H9 (cell line): Measurements from ENCODE around the gene TUBGCP6. TPM values are rescaled to one million over a fixed set of nuclear protein-coding genes. Genes with fewer than 3 reads are reported as not detected.

Experiments used
- DNase-seq: peaks from one replicate; pipeline ENCODE4 v3.0.0-alpha.2; 2017
- H2AFZ ChIP-seq: one replicate; pipeline ENCODE4 v1.6.1; 2013; ENCODE audit warnings: mild to moderate bottlenecking, low read length, control low read depth, moderate library complexity
- H2AK5ac ChIP-seq: 2 replicates; pipeline ENCODE4 v1.6.1; 2013; ENCODE audit warnings: low read length, control low read depth, mixed read lengths; ENCODE audit not compliant: insufficient read length
- H2BK120ac ChIP-seq: one replicate; pipeline ENCODE4 v1.6.1; 2013; ENCODE audit warnings: low read depth, mild to moderate bottlenecking, low read length, control low read depth, inconsistent platforms; ENCODE audit not compliant: poor library complexity, severe bottlenecking
- H2BK12ac ChIP-seq: 2 replicates; pipeline ENCODE4 v1.6.1; 2013; ENCODE audit warnings: low read length, control low read depth, mixed read lengths, low read depth; ENCODE audit not compliant: insufficient read length
- H2BK15ac ChIP-seq: 2 replicates; pipeline ENCODE4 v1.6.1; 2013; ENCODE audit warnings: low read depth, low read length, control low read depth
- H2BK20ac ChIP-seq: one replicate; pipeline ENCODE4 v1.6.1; 2013; ENCODE audit warnings: low read depth, mild to moderate bottlenecking, low read length, control low read depth, inconsistent platforms; ENCODE audit not compliant: poor library complexity, severe bottlenecking
- H2BK5ac ChIP-seq: 2 replicates; pipeline ENCODE4 v1.6.1; 2013; ENCODE audit warnings: low read length, control low read depth, mixed read lengths; ENCODE audit not compliant: insufficient read length
- H3K14ac ChIP-seq: 2 replicates; pipeline ENCODE4 v1.6.1; 2013; ENCODE audit warnings: low read length, control low read depth; ENCODE audit not compliant: insufficient read depth
- H3K18ac ChIP-seq: 2 replicates; pipeline ENCODE4 v1.6.1; 2013; ENCODE audit warnings: low read depth, mild to moderate bottlenecking, mixed read lengths, low read length, control low read depth; ENCODE audit not compliant: insufficient read length
- H3K23ac ChIP-seq: 2 replicates; pipeline ENCODE4 v1.6.1; 2013; ENCODE audit warnings: low read length, control low read depth, mixed read lengths, low read depth; ENCODE audit not compliant: insufficient read length
- H3K23me2 ChIP-seq: 2 replicates; pipeline ENCODE4 v1.6.1; 2013; ENCODE audit warnings: low read depth, mild to moderate bottlenecking, mixed read lengths, low read length, control low read depth; ENCODE audit not compliant: insufficient read length, poor library complexity, severe bottlenecking
- H3K27ac ChIP-seq: 2 replicates; pipeline ENCODE4 v1.5.1; 2013; ENCODE audit warnings: low read length, control low read depth, mixed read lengths, low read depth; ENCODE audit not compliant: insufficient read length
- H3K27me3 ChIP-seq: 2 replicates; pipeline ENCODE4 v1.6.1; 2013; ENCODE audit warnings: low read length, control low read depth, inconsistent platforms; ENCODE audit not compliant: insufficient read depth
- H3K4ac ChIP-seq: 2 replicates; pipeline ENCODE4 v1.6.1; 2013; ENCODE audit warnings: low read depth, mild to moderate bottlenecking, control low read depth, inconsistent platforms, low read length, moderate library complexity
- H3K4me1 ChIP-seq: 2 replicates; pipeline ENCODE4 v1.6.1; 2013; ENCODE audit warnings: low read length, control low read depth, inconsistent platforms; ENCODE audit not compliant: insufficient read depth
- H3K4me2 ChIP-seq: 2 replicates; pipeline ENCODE4 v1.6.1; 2013; ENCODE audit warnings: low read length, control low read depth, mixed read lengths; ENCODE audit not compliant: insufficient read length, insufficient read depth
- H3K56ac ChIP-seq: 2 replicates; pipeline ENCODE4 v1.6.1; 2013; ENCODE audit warnings: low read depth, mild to moderate bottlenecking, mixed read lengths, low read length, control low read depth; ENCODE audit not compliant: insufficient read length
- H3K79me1 ChIP-seq: 2 replicates; pipeline ENCODE4 v1.6.1; 2013; ENCODE audit warnings: low read depth, mild to moderate bottlenecking, moderate library complexity, low read length, control low read depth, inconsistent platforms; ENCODE audit not compliant: insufficient read depth, poor library complexity, severe bottlenecking
- H3K79me2 ChIP-seq: 2 replicates; pipeline ENCODE4 v1.6.1; 2013; ENCODE audit warnings: low read length, control low read depth, inconsistent platforms; ENCODE audit not compliant: insufficient read depth
- H3K9ac ChIP-seq: 2 replicates; pipeline ENCODE4 v1.6.1; 2013; ENCODE audit warnings: low read length, control low read depth, mixed read lengths; ENCODE audit not compliant: insufficient read length; ENCODE audit errors: extremely low read depth
- H3K9me3 ChIP-seq: one replicate; pipeline ENCODE4 v1.6.1; 2013; ENCODE audit warnings: low read depth, low read length, inconsistent platforms; ENCODE audit not compliant: control insufficient read depth
- H3T11ph ChIP-seq: one replicate; pipeline ENCODE4 v1.6.1; 2013; ENCODE audit warnings: mild to moderate bottlenecking, low read length, control low read depth, inconsistent platforms
- H4K20me1 ChIP-seq: one replicate; pipeline ENCODE4 v1.6.1; 2013; ENCODE audit not compliant: control insufficient read depth, insufficient read length, insufficient read depth
- H4K5ac ChIP-seq: 2 replicates; pipeline ENCODE4 v1.6.1; 2013; ENCODE audit warnings: low read depth, mild to moderate bottlenecking, mixed read lengths, low read length, control low read depth; ENCODE audit not compliant: insufficient read length
- H4K8ac ChIP-seq: replicated peaks from 2 replicates; pipeline ENCODE4 v1.6.1; 2013; ENCODE audit warnings: low read length, control low read depth, mixed read lengths, low read depth; ENCODE audit not compliant: insufficient read length
- H4K91ac ChIP-seq: 2 replicates; pipeline ENCODE4 v1.6.1; 2013; ENCODE audit warnings: low read depth, mild to moderate bottlenecking, moderate library complexity, mixed read lengths, low read length, control low read depth; ENCODE audit not compliant: insufficient read length
- H3K27ac Mint-ChIP-seq, 3 experiments: 2 replicates in 2 of 3; 3 replicates in 1 of 3; pipeline ENCODE4 v1.8.0; 2020 to 2021; ENCODE audit warnings: mixed read lengths in 3 of 3, mild to moderate bottlenecking in 1 of 3, moderate library complexity in 1 of 3
- H3K27me3 Mint-ChIP-seq: 2 replicates; pipeline ENCODE4 v1.8.0; 2021; ENCODE audit warnings: low read depth, mild to moderate bottlenecking, moderate library complexity, mixed read lengths
- H3K36me3 Mint-ChIP-seq, 3 experiments: 2 replicates in 2 of 3; 3 replicates in 1 of 3; pipeline ENCODE4 v1.8.0; 2020 to 2021; ENCODE audit warnings: low read depth in 3 of 3, mixed read lengths in 3 of 3; ENCODE audit not compliant: insufficient read depth in 1 of 3
- H3K4me1 Mint-ChIP-seq, 2 experiments: 2 replicates each; pipeline ENCODE4 v1.8.0; 2020; ENCODE audit warnings: mixed read lengths in 2 of 2
- H3K4me3 Mint-ChIP-seq, 2 experiments: 2 replicates in 1 of 2; 3 replicates in 1 of 2; pipeline ENCODE4 v1.8.0; 2020 to 2021; ENCODE audit warnings: mild to moderate bottlenecking in 2 of 2, mixed read lengths in 2 of 2, moderate library complexity in 1 of 2
- H3K9me3 Mint-ChIP-seq, 2 experiments: 2 replicates in 1 of 2; 3 replicates in 1 of 2; pipeline ENCODE4 v1.8.0; 2020; ENCODE audit warnings: mild to moderate bottlenecking in 2 of 2, mixed read lengths in 2 of 2, moderate library complexity in 1 of 2
- CTCF ChIP-seq: fragments of 200-600 bp; sonication (generic); conservative IDR thresholded peaks from 3 replicates; pipeline ENCODE4 v1.8.0; 2021; ENCODE audit warnings: antibody characterized with exemption, mild to moderate bottlenecking
- WGBS: extraction: QIAGEN DNeasy Blood & Tissue Kit; methylation state at CpG from one replicate; pipeline ENCODE4 v1.1.7; 2013; ENCODE audit warnings: missing lambda C conversion rate, low lambda C conversion rate, mixed read lengths; ENCODE audit not compliant: insufficient read length; ENCODE audit errors: extremely low coverage; 5-methylcytosine and 5-hydroxymethylcytosine counted together
- total RNA-seq: library from RNA; stranded (reverse); gene quantifications from 2 replicates; pipeline ENCODE4 v1.2.1, GENCODE V29; 2021

Gene TUBGCP6
- total RNA-seq, 1 experiment from 2014 or later: 29.0 TPM

- Histone ChIP-seq H3K23me2 (peaks cover 2% of the 10 kb centered on the region), H2BK12ac (no peak overlapping the region), H2BK20ac (no peak overlapping the region), H2BK120ac (no peak overlapping the region), H3K56ac (no peak overlapping the region), H2BK5ac (no peak overlapping the region), H3K14ac (no peak overlapping the region), H3K79me1 (no peaks in the 10 kb centered on the region), H3T11ph (no peak overlapping the region), H2AFZ (no peak overlapping the region), H3K4me2 (no peak overlapping the region), H4K8ac (no peak overlapping the region), H3K23ac (no peak overlapping the region), H3K18ac (no peak overlapping the region), H4K5ac (no peak overlapping the region), H2BK15ac (no peak overlapping the region), H4K20me1 (peaks cover 6% of the 10 kb centered on the region), H3K79me2 (peaks cover under 1% of the 10 kb centered on the region; the same call in 1 of the 2 replicates), H3K27ac (no peak overlapping the region), H3K9me3 (no peaks in the 10 kb centered on the region), H3K4ac (no peak overlapping the region), H3K27me3 (no peaks in the 10 kb centered on the region), H4K91ac (no peak overlapping the region), H2AK5ac (no peak overlapping the region), H3K4me1 (no peaks in the 10 kb centered on the region; the same call in 1 of the 2 replicates), H3K9ac (no peak overlapping the region)
- Mint-ChIP-seq H3K36me3 (peaks cover 12 to 25% (median 25%) of the 10 kb centered on the region in 3 experiments), H3K27ac (no peak overlapping the region), H3K4me3 (no peak overlapping the region), H3K9me3 (peaks cover 6 to 10% of the 10 kb centered on the region in 2 experiments; a peak in 4 of 5 replicates), H3K27me3 (no peaks in the 10 kb centered on the region), H3K4me1 (peaks cover 21 to 24% of the 10 kb centered on the region in 2 experiments)
- TF ChIP-seq CTCF: no peak
- no CpG with 5 or more reads among the region's 9 CpGs for WGBS
- no peak for DNase-seq
These were observed 6.1 kb downstream of the TUBGCP6 start for GRCh38 chr22:50238755-50239154.
